ENCODE measurements around the gene PDXK. TPM values are rescaled to one million over a fixed set of nuclear protein-coding genes. Genes with fewer than 3 reads are reported as not detected.

The PDXK gene
- total and polyA plus RNA-seq, 2 of the 8 experiments (the other 6 are each of a cell fraction or from before 2014, with no cell fraction given): 78.0 to 112 TPM

DNA sequence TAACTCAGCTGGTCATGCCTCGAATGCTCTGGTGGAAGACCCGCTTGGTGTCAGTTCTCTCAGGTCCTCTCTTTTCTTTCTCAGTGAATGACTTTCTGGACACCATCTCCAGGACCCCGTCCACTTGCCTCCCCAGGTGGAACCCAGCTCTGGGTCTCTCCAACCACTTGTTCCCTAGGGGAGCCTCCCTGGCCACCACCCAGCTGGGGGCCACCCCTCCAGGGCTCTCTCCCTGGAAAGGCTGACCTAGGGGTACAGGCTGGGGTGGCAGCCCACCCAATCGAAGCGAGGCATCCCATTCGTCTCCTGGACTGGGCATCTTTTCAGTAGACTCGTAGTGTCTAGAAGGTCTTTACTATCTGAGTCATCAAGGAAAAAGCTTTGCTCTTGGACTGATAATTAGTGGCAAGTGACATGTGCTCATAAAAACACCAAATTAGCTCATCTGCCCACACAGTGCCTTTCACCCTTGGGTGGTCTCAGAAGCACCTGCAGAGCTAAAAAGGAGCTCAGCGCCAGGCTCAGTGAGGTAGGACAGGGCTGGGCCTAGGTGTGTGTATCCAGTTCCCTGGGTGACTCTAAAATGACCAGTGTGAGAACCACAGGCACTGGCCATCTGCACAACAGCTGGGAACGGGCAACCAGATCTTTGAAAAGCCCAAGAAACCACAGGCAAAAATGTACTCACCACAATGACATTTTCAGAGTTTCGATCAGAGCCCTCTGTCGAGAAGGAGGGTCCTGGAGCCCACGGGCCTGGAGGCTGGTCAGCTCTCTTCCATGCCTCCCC is 2.4 kb upstream of the PDXK start:
- no peak overlapping the region for H3K4me3 ChIP-seq (ENCODE audit: extremely low read depth in 1 of 4, insufficient read depth in 2 of 4, low read depth in 3 of 4, low read length in 4 of 4)
- no peak overlapping the region for H3K18ac ChIP-seq (ENCODE audit: extremely low read depth, low read length)
- H3K9ac ChIP-seq (replicated peaks in 1 of 4; ENCODE audit: extremely low read depth in 1 of 4, low read depth in 3 of 4, low read length in 3 of 4): no peak overlapping the region; a peak in 1 of 7 replicates
- no peak overlapping the region for H2BK12ac ChIP-seq (ENCODE audit: low read depth, low read length)
- no peak overlapping the region for H3K14ac ChIP-seq (ENCODE audit: insufficient read length)
- H3K56ac ChIP-seq (replicated peaks; ENCODE audit: insufficient read length, low read depth, low read length): no peak overlapping the region
- no peak overlapping the region for H2BK20ac ChIP-seq (ENCODE audit: low read length)
- H3K27ac ChIP-seq (ENCODE audit: low read depth, low read length): no peak overlapping the region
- TF ChIP-seq CEBPB (IDR thresholded peaks at IDR 0.05; ENCODE audit: low read depth, low read length) (no peak), SAP30 (IDR thresholded peaks at IDR 0.05; ENCODE audit: insufficient read depth, insufficient replicate concordance, low read length) (no peak)
- no peak overlapping the region for H4K91ac ChIP-seq (replicated peaks; ENCODE audit: insufficient read length, low read length)
- peaks cover 8 to 16% of the 10 kb centered on the region in 2 experiments for H4K20me1 ChIP-seq (replicated peaks in 1 of 2; ENCODE audit: control insufficient read depth in 1 of 2, insufficient read depth in 2 of 2, low read length in 2 of 2)
- H3K23me2 ChIP-seq (ENCODE audit: low read depth, low read length): peaks cover 16% of the 10 kb centered on the region; the same call in 1 of the 2 replicates
- no peak overlapping the region for H3K4ac ChIP-seq (replicated peaks; ENCODE audit: insufficient read length, low read depth, low read length)
- FAIRE-seq (no peak), DNase-seq (ENCODE audit: low read depth in 1 of 2, low spot score in 2 of 2) (no peak)
- H3K23ac ChIP-seq (ENCODE audit: insufficient read length): no peak overlapping the region
- peaks cover 8% of the 10 kb centered on the region for H3K79me1 ChIP-seq (ENCODE audit: low read depth, low read length)
- H2AK5ac ChIP-seq (ENCODE audit: low read depth, low read length): no peak overlapping the region
- H3K4me2 ChIP-seq (ENCODE audit: insufficient read depth in 1 of 2, low read depth in 2 of 2, low read length in 2 of 2): no peak overlapping the region
- H2AFZ ChIP-seq (ENCODE audit: low read length): no peak overlapping the region
- no peak overlapping the region for H2BK5ac ChIP-seq (ENCODE audit: low read depth, low read length)
- H3K27me3 ChIP-seq (replicated peaks in 1 of 4; ENCODE audit: control insufficient read depth in 3 of 4, extremely low read depth in 1 of 4, insufficient read depth in 3 of 4, low read length in 3 of 4): peaks cover 0 to 10% (median 7%) of the 10 kb centered on the region in 4 experiments; a peak in 4 of 7 replicates
- no peak overlapping the region for H2BK15ac ChIP-seq (ENCODE audit: low read length)
- CTCF ChIA-PET (ENCODE audit: partially characterized antibody): interaction anchor here (1.5 to 1.8 kb wide), 2 partner anchors 9 to 11 kb away, joined by 6 to 10 read pairs; no protein-coding TSS in a partner anchor
- POLR2A ChIA-PET (ENCODE audit: partially characterized antibody): interaction anchor here (0.6 to 2.8 kb wide), 4 partner anchors 12 to 1053 kb away, joined by 3 to 19 read pairs (median 4); no protein-coding TSS in a partner anchor
- no peaks in the 10 kb centered on the region for H3K9me3 ChIP-seq (ENCODE audit: insufficient read depth in 2 of 2, low read depth in 1 of 2, low read length in 1 of 2)
- H3K79me2 ChIP-seq (ENCODE audit: control insufficient read depth in 1 of 2, insufficient read depth in 2 of 2, low read length in 2 of 2): peaks cover 11 to 20% of the 10 kb centered on the region in 2 experiments; a peak in 3 of 4 replicates
- WGBS, 2 experiments (ENCODE audit: extremely low coverage in 1 of 2, insufficient coverage in 1 of 2, insufficient read length in 1 of 2, insufficient replicate concordance in 2 of 2, low coverage in 1 of 2, low lambda C conversion rate in 2 of 2, missing lambda C conversion rate in 1 of 2): 81% methylated on average over 12 of the region's 12 CpGs; no CpG with 5 or more reads in 1 of the 2 experiments
- H4K8ac ChIP-seq (ENCODE audit: extremely low read depth, insufficient read depth, low read length): no peak overlapping the region
- no peak overlapping the region for H2BK120ac ChIP-seq (replicated peaks; ENCODE audit: low read depth, low read length)
- H3K4me1 ChIP-seq (replicated peaks in 1 of 4; ENCODE audit: control insufficient read depth in 3 of 4, insufficient read depth in 4 of 4, low read length in 3 of 4): peaks cover 0 to 26% (median 17%) of the 10 kb centered on the region in 4 experiments; a peak in 6 of 7 replicates
- H4K5ac ChIP-seq (ENCODE audit: insufficient read length, low read depth, low read length): no peak overlapping the region
- H3K36me3 ChIP-seq (ENCODE audit: control insufficient read depth in 2 of 4, insufficient read depth in 4 of 4, low read length in 3 of 4): no peaks in the 10 kb centered on the region

Data from H1 (cell line).